Muscle layer of duodenum (tissue), 2 donors: ENCODE results near the gene ACP1.

Experiments
- H3K27ac ChIP-seq: one replicate; pipeline ENCODE4 v1.7.0; 2013; ENCODE audit warnings: mild to moderate bottlenecking, low read length
- H3K27me3 ChIP-seq: one replicate; pipeline ENCODE4 v1.7.0; 2013; ENCODE audit warnings: low read depth, mild to moderate bottlenecking, control low read depth, low read length
- H3K36me3 ChIP-seq, 2 donors: one replicate each; pipeline ENCODE4 v1.7.0; 2013; ENCODE audit warnings: low read length in 2 of 2, control low read depth in 1 of 2, mild to moderate bottlenecking in 1 of 2; ENCODE audit not compliant: insufficient read depth in 2 of 2, control insufficient read depth in 1 of 2
- H3K4me1 ChIP-seq, 2 donors: one replicate each; pipeline ENCODE4 v1.7.0; 2013; ENCODE audit warnings: low read length in 2 of 2, mild to moderate bottlenecking in 2 of 2, control low read depth in 1 of 2, moderate library complexity in 1 of 2; ENCODE audit not compliant: insufficient read depth in 2 of 2, control insufficient read depth in 1 of 2
- H3K4me3 ChIP-seq, 2 donors: one replicate each; pipeline ENCODE4 v1.7.0; 2013; ENCODE audit warnings: low read length in 2 of 2, low read depth in 1 of 2, mild to moderate bottlenecking in 1 of 2
- H3K9me3 ChIP-seq, 2 donors: one replicate each; pipeline ENCODE4 v1.7.0; 2013; ENCODE audit warnings: low read length in 2 of 2, control low read depth in 1 of 2, mild to moderate bottlenecking in 1 of 2; ENCODE audit not compliant: control insufficient read depth in 1 of 2
- donor health status: healthy.

ACP1 gene

DNA sequence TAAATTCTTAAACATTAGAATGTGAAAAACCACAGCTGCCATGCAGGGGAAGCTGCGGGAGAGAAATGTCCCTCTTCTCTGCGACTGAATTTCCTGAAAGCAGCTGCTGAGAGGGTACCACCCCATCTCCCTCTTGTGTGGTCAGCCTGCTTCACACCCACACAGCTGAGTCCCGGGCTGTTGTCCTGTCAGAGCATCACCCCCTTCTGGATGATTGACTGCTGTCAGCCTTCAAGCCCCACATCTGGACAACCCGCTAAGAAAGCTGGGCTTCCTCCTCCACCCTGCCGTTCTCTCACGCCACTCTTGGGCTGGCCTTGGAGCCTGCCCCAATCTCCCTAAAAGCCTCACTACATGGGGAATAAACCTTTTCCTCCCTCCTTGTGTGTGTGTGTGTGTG lies 26.9 kb upstream of the ACP1 start:
- H3K27ac ChIP-seq: no peak overlapping the region
- H3K4me1 ChIP-seq: no peaks in the 10 kb centered on the region
- H3K9me3 ChIP-seq: no peaks in the 10 kb centered on the region
- H3K27me3 ChIP-seq: no peaks in the 10 kb centered on the region
- H3K36me3 ChIP-seq: peaks cover 9 to 15% of the 10 kb centered on the region in 2 donors
- no peak overlapping the region for H3K4me3 ChIP-seq

DNA sequence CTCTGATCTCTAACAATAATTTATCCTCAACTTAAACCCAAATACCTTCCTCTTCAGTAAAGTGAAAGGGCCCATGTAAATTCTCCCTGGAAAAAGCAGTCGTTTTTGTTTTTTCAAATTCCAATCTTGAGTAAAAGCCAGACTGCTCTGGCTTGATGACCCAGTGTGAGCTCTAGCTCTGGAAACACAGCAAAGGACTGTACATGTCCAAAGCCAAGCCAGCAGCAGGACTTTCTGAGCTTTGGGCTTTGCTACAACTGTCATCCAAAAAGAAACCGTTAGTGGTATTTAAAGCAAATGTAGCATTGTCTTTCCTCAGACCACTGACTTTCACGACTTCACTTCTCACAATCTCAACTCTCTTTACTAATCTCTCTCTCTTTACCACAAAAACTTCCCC lies 26.3 kb upstream of the ACP1 start:
- Histone ChIP-seq H3K27me3 (no peaks in the 10 kb centered on the region), H3K27ac (no peak overlapping the region), H3K4me3 (no peak overlapping the region), H3K36me3 (peaks cover 15 to 20% of the 10 kb centered on the region in 2 donors), H3K4me1 (no peaks in the 10 kb centered on the region), H3K9me3 (no peaks in the 10 kb centered on the region)

DNA sequence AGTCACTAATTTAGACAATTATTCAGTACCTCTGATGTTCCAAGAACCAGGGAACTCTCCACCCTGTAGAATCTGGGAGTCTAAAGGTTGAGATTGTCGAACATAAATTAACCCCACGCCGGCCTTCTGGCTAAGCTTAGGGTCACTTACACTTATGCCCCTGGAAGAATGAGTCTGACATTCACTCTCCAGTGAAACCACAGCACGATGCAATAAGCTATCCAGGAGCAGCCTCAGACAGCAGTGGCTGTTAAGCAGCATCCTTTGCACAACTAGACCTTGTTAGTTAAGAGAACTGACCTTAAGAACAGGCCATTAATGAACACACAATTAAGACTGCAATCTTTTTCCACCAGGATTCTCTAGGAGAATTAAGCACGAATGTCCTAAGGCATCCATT lies 25.9 kb upstream of the ACP1 start:
- Histone ChIP-seq H3K9me3 (no peaks in the 10 kb centered on the region), H3K4me1 (no peaks in the 10 kb centered on the region), H3K27me3 (no peaks in the 10 kb centered on the region), H3K4me3 (no peak overlapping the region), H3K27ac (no peak overlapping the region), H3K36me3 (peaks cover 19 to 21% of the 10 kb centered on the region in 2 donors)

DNA sequence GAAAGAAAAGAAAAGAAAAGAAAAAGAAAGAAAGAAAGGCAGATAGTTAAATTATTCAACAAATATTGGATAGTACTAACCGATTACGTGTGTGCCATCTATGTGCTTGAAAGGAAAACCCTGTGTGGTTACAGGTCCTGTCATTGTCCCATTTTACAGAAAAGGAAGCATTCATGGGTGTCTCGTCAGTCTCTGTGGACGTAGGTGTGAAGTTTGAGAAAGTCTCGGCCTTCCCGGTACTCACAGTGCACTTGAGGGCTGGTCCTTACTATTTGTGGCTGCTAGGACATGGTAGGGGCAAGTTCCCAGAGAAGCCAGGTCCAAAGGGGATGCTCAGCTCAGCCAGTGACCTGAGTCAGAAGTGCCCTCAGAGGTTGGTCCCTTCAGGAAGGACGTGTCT lies 20.2 kb upstream of the ACP1 start:
- Histone ChIP-seq H3K27me3 (no peaks in the 10 kb centered on the region), H3K36me3 (peaks cover 34 to 51% of the 10 kb centered on the region in 2 donors), H3K4me1 (no peaks in the 10 kb centered on the region), H3K9me3 (no peaks in the 10 kb centered on the region), H3K27ac (no peak overlapping the region), H3K4me3 (no peak overlapping the region)

DNA sequence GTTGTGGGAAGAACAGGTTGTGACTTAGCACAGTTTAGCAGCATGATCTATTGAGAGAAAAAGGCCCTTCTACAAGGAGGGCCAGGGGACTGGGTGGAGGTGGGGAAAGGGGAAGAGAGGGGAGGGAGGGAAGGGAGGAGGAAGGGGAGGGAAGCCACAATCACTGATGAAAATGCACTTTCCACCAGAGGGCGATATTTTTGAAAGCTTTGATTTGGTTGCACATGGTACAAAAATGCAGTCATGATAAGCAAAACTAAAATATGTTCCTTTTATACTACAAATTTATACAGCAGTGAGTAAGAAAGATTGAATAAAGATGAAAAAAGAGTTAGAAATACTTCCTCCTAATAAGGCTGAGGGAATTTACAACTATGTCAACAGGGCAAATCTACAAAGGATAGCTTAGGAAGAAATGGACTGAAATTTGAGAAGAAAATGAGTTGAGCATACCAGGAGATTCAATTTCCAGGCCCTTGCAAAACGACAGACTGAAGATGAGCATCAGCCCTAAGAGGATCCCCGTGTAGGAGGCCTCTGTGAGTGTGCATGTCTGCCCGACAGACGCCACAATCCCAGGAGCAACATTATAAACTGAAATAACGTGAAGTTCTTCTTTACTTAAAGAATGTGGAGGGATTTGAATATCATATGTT lies 18.1 kb upstream of the ACP1 start:
- no peaks in the 10 kb centered on the region for H3K9me3 ChIP-seq
- H3K36me3 ChIP-seq: peaks cover 36 to 59% of the 10 kb centered on the region in 2 donors
- H3K4me1 ChIP-seq: no peaks in the 10 kb centered on the region
- H3K27ac ChIP-seq: no peak overlapping the region
- H3K4me3 ChIP-seq: no peak overlapping the region
- H3K27me3 ChIP-seq: no peaks in the 10 kb centered on the region

DNA sequence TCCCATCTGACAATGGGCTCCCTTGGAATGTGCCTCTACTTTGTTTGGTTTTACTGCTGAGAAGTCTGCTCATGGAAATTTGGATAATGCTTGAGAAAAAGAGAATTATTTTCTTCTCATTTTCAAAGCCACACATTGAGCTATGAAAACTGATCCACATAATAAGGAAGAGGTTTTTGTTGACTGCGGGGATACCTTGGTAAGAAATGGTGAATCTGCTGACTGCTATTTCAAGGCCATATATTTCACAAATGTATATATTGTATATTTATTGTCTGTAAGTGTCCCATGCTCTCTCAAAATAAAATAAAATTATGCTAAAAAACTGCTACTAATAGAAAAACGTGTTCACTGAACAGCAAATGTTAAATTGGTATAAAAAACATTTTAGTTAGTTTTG lies 16.0 kb upstream of the ACP1 start:
- H3K36me3 ChIP-seq: peaks cover 22 to 44% of the 10 kb centered on the region in 2 donors
- H3K4me3 ChIP-seq: no peak overlapping the region
- H3K4me1 ChIP-seq: no peaks in the 10 kb centered on the region
- H3K9me3 ChIP-seq: no peaks in the 10 kb centered on the region
- H3K27ac ChIP-seq: no peak overlapping the region
- H3K27me3 ChIP-seq: no peaks in the 10 kb centered on the region

DNA sequence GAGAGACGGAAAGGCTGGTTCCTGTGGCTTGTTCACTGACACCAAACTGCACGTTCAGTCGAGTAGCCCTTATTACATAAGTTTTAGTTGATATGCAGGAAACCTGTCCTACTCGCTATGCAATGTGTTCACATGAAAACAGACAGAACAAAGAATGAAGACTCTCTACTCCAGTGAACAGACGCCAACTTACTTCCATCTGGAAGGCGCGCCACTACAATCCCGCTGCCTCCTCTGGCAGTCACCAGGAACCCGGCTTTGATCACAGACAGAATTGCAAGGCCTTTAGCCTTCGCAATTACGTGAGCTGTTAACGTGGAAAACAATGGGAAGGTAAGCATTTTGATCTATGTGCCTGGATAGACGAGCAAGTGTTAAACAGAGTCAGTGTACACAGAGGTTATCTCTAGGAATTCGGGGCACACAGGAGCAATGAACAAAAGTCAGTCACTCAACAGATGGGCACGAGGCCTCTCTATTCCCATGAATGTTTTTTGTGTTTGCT lies 15.2 kb upstream of the ACP1 start:
- Histone ChIP-seq H3K27me3 (no peaks in the 10 kb centered on the region), H3K9me3 (no peaks in the 10 kb centered on the region), H3K4me1 (no peaks in the 10 kb centered on the region), H3K36me3 (peaks cover 17 to 38% of the 10 kb centered on the region in 2 donors), H3K4me3 (no peak overlapping the region), H3K27ac (no peak overlapping the region)

DNA sequence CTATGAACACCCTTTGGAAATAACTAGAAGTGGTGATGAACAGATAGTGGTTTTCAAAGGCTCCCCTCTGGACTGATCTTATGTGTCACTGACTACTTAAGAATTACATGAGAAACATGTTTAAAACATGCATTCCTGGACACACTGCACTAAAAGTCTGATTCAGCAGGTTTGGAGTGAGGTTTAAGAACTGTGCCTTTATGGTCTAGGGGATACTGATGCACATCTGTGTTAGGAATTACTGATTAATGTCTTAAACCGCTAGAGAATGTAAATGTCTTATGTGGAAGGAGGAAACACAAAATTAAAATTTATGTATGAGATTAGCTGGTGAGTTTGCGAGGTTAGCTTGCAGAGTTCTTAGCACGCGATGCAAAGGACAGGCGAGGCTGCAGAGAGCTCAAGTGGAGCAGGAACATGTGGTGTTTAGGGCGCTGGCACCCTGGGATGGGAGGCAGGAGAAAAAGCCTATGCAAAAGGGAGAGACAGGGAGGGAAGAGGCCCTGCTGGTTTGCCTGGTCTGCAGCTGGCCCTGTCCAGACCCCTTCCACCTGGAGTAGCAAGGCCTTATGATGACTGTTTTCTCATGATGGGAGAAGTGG lies 12.6 kb upstream of the ACP1 start:
- peaks cover 7 to 23% of the 10 kb centered on the region in 2 donors for H3K36me3 ChIP-seq

DNA sequence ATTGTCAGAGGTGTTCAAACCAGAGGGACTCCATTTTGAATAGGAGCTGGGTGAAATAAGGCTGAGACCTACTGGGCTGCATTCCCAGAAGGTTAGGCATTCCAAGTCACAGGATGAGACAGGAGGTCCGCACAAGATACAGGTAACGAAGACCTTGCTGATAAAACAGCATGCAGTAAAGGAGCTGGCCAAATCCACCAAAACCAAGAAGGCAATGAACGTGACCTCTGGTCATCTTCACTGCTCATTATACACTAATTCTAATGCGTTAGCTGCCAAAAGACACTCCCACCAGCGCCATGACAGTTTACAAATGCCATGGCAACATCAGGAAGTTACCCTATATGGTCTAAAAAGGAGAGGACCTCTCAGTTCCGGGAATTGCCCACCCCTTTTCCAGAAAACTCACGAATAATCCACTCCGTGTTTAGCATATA lies 11.5 kb upstream of the ACP1 start:
- peaks cover 0 to 8% of the 10 kb centered on the region in 2 donors for H3K9me3 ChIP-seq
- no peak overlapping the region for H3K4me3 ChIP-seq
- H3K4me1 ChIP-seq: no peaks in the 10 kb centered on the region
- H3K27ac ChIP-seq: no peak overlapping the region
- peaks cover 4 to 19% of the 10 kb centered on the region in 2 donors for H3K36me3 ChIP-seq
- no peaks in the 10 kb centered on the region for H3K27me3 ChIP-seq

More for the DNA sequence above, 12.6 kb upstream of the ACP1 start:
- Histone ChIP-seq H3K4me3 (no peak overlapping the region), H3K9me3 (no peaks in the 10 kb centered on the region), H3K4me1 (no peaks in the 10 kb centered on the region), H3K27ac (no peak overlapping the region), H3K27me3 (no peaks in the 10 kb centered on the region)

DNA sequence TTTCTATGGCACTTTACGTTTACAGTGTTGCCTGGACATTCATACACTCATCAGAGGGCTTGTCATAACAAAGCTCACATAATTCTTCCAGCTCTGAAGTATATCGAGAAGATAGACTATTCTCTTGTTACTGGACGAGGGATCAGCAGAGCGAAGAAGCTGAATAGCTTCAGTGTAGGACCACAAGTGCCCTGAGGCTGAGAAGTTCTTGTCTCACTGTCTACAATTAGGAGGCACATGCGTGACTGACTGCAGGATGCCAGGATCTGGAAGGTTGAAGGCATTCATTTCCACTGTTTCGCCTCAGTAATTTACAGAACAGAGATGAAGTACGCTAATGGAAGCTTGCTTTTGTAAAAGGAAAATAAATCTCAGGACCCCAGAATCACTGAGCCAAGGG lies 10.5 kb upstream of the ACP1 start:
- H3K36me3 ChIP-seq: peaks cover 4 to 11% of the 10 kb centered on the region in 2 donors
- no peak overlapping the region for H3K4me3 ChIP-seq
- H3K9me3 ChIP-seq: peaks cover 0 to 8% of the 10 kb centered on the region in 2 donors
- no peak overlapping the region for H3K27ac ChIP-seq
- no peaks in the 10 kb centered on the region for H3K4me1 ChIP-seq
- no peaks in the 10 kb centered on the region for H3K27me3 ChIP-seq

DNA sequence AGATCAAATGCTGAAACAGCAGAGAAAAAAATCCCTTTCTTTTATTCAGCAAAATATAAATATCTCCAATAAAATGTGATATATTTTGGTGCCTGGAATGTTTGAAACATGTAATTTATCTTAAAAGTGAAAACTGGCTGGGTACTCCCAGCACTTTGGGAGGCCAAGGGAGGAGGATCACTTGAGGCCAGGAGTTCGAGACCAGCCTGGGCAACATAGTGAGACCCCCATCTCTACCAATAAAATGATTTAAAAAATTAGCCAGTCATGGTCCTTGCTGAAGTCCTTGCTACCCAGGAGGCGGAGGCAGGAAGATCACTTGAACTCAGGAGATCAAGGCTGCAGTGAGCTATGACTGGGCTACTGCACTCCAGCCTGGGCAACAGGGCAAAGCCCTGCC lies 9.6 kb upstream of the ACP1 start:
- H3K36me3 ChIP-seq: peaks cover 0 to 6% of the 10 kb centered on the region in 2 donors
- H3K9me3 ChIP-seq: peaks cover 0 to 8% of the 10 kb centered on the region in 2 donors
- no peak overlapping the region for H3K4me3 ChIP-seq
- no peaks in the 10 kb centered on the region for H3K27me3 ChIP-seq
- H3K27ac ChIP-seq: no peak overlapping the region
- H3K4me1 ChIP-seq: no peaks in the 10 kb centered on the region
